WTC11 (cell line): ENCODE results near the gene SPOP. TPM values are rescaled to one million over a fixed set of nuclear protein-coding genes. Genes with fewer than 3 reads are reported as not detected.

Experiments
- ATAC-seq: fragments of 200-7000 bp; cut with Tn5 transposase; 2 replicates; pipeline ENCODE4 v1.10.0; 2021; ENCODE audit warnings: mild to moderate bottlenecking, moderate library complexity
- CTCF ChIA-PET: fragments of 300-600 bp; sonication (Branson Sonifier 250); formaldehyde crosslinking; loops from one replicate; lab custom pipeline; 2021; ENCODE audit warnings: antibody characterized with exemption; lab: Charles Lee
- POLR2A ChIA-PET: fragments of 350-600 bp; sonication (Branson Sonifier 250); formaldehyde crosslinking; loops from one replicate; lab custom pipeline; 2021; ENCODE audit warnings: antibody characterized with exemption; lab: Charles Lee
- DNase-seq: peaks from one replicate; pipeline ENCODE4 v3.0.0; 2021; ENCODE audit warnings: low spot score
- H3K27ac Mint-ChIP-seq: 2 replicates; pipeline ENCODE4 v1.8.0; 2021; ENCODE audit warnings: mixed read lengths
- H3K27me3 Mint-ChIP-seq: 2 replicates; pipeline ENCODE4 v1.8.0; 2021; ENCODE audit warnings: low read depth, mild to moderate bottlenecking, moderate library complexity, mixed read lengths
- H3K36me3 Mint-ChIP-seq: 2 replicates; pipeline ENCODE4 v1.8.0; 2021; ENCODE audit warnings: mixed read lengths
- H3K4me1 Mint-ChIP-seq: 2 replicates; pipeline ENCODE4 v1.8.0; 2022; ENCODE audit warnings: mixed read lengths
- H3K4me3 Mint-ChIP-seq: 2 replicates; pipeline ENCODE4 v1.8.0; 2021; ENCODE audit warnings: mild to moderate bottlenecking, moderate library complexity, mixed read lengths
- H3K9me3 Mint-ChIP-seq: 2 replicates; pipeline ENCODE4 v1.8.0; 2021; ENCODE audit warnings: mixed read lengths
- ATF3 ChIP-seq: sonication (generic); formaldehyde crosslinking; conservative IDR thresholded peaks from 2 replicates; pipeline ENCODE4 v1.8.1; 2022; ENCODE audit warnings: mild to moderate bottlenecking, missing genetic modification reagents
- FOXP1 ChIP-seq: sonication (generic); formaldehyde crosslinking; IDR thresholded peaks from 2 replicates; pipeline ENCODE4 v1.8.0; 2022; ENCODE audit warnings: missing genetic modification reagents, mild to moderate bottlenecking, moderate library complexity, borderline replicate concordance
- IRF2 ChIP-seq: sonication (generic); formaldehyde crosslinking; IDR thresholded peaks from 2 replicates; pipeline ENCODE4 v1.8.0; 2022; ENCODE audit warnings: low read depth, missing genetic modification reagents, borderline replicate concordance
- JUN ChIP-seq: sonication (generic); formaldehyde crosslinking; IDR thresholded peaks from 2 replicates; pipeline ENCODE4 v1.8.0; 2023; ENCODE audit warnings: mild to moderate bottlenecking, missing genetic modification reagents
- NFATC4 ChIP-seq: fragments of 250-450 bp; sonication (Bioruptor Pico); IDR thresholded peaks from 2 replicates; pipeline ENCODE4 v1.9.0; 2021; ENCODE audit warnings: mild to moderate bottlenecking
- NR1H2 ChIP-seq: sonication (generic); formaldehyde crosslinking; IDR thresholded peaks from 2 replicates; pipeline ENCODE4 v1.9.0; 2021; ENCODE audit warnings: mild to moderate bottlenecking, moderate library complexity, missing genetic modification reagents
- NR2C2 ChIP-seq: sonication (generic); formaldehyde crosslinking; IDR thresholded peaks from 2 replicates; pipeline ENCODE4 v1.8.0; 2022; ENCODE audit warnings: mild to moderate bottlenecking, missing genetic modification reagents
- OVOL2 ChIP-seq: fragments of 250-450 bp; sonication (Bioruptor Pico); IDR thresholded peaks from 2 replicates; pipeline ENCODE4 v1.9.0; 2021; ENCODE audit warnings: mild to moderate bottlenecking, borderline replicate concordance
- PRDM15 ChIP-seq: sonication (generic); formaldehyde crosslinking; IDR thresholded peaks from 2 replicates; pipeline ENCODE4 v1.8.0; 2022; ENCODE audit warnings: missing genetic modification reagents
- PRRX2 ChIP-seq: fragments of 250-450 bp; sonication (Bioruptor Pico); IDR thresholded peaks from 2 replicates; pipeline ENCODE4 v1.8.0; 2021; ENCODE audit warnings: mild to moderate bottlenecking
- RELA ChIP-seq: sonication (generic); formaldehyde crosslinking; IDR thresholded peaks from 2 replicates; pipeline ENCODE4 v1.8.1; 2022; ENCODE audit warnings: missing genetic modification reagents, mild to moderate bottlenecking, borderline replicate concordance
- TEAD1 ChIP-seq: sonication (generic); formaldehyde crosslinking; IDR thresholded peaks from 2 replicates; pipeline ENCODE4 v1.8.0; 2022; ENCODE audit warnings: mild to moderate bottlenecking, missing genetic modification reagents
- TEAD4 ChIP-seq: sonication (generic); formaldehyde crosslinking; IDR thresholded peaks from 2 replicates; pipeline ENCODE4 v1.8.0; 2022; ENCODE audit warnings: mild to moderate bottlenecking, missing genetic modification reagents
- ZNF219 ChIP-seq: sonication (generic); formaldehyde crosslinking; IDR thresholded peaks from 2 replicates; pipeline ENCODE4 v1.8.0; 2023; ENCODE audit warnings: missing genetic modification reagents, mild to moderate bottlenecking, borderline replicate concordance
- ZNF232 ChIP-seq: sonication (generic); formaldehyde crosslinking; IDR thresholded peaks from 2 replicates; pipeline ENCODE4 v1.8.0; 2022; ENCODE audit warnings: mild to moderate bottlenecking, missing genetic modification reagents
- ZNF263 ChIP-seq: sonication (generic); formaldehyde crosslinking; IDR thresholded peaks from 2 replicates; pipeline ENCODE4 v1.8.1; 2022; ENCODE audit warnings: low read depth, mild to moderate bottlenecking, moderate library complexity, missing genetic modification reagents
- ZNF396 ChIP-seq: fragments of 250-450 bp; sonication (Bioruptor Pico); IDR thresholded peaks from 2 replicates; pipeline ENCODE4 v1.8.0; 2021; ENCODE audit warnings: mild to moderate bottlenecking, moderate library complexity, borderline replicate concordance
- ZNF416 ChIP-seq: fragments of 250-450 bp; sonication (Bioruptor Pico); IDR thresholded peaks from 2 replicates; pipeline ENCODE4 v1.9.0; 2021; ENCODE audit warnings: mild to moderate bottlenecking, inconsistent platforms
- ZNF423 ChIP-seq: fragments of 250-450 bp; sonication (Bioruptor Pico); IDR thresholded peaks from 2 replicates; pipeline ENCODE4 v2.1.2; 2022; ENCODE audit warnings: mild to moderate bottlenecking, moderate library complexity
- ZNF512 ChIP-seq: sonication (generic); formaldehyde crosslinking; IDR thresholded peaks from 2 replicates; pipeline ENCODE4 v1.8.1; 2022; ENCODE audit warnings: missing genetic modification reagents, borderline replicate concordance
- total RNA-seq: library from RNA; stranded (reverse); gene quantifications from 3 replicates; pipeline ENCODE4 v1.2.3, GENCODE V29; 2021
- TF ChIP-seq, protein P1 (sequence below): sonication (generic); formaldehyde crosslinking; IDR thresholded peaks from 2 replicates; pipeline ENCODE4 v1.8.0; 2022; ENCODE audit warnings: mild to moderate bottlenecking, missing genetic modification reagents
- TF ChIP-seq, protein P2 (sequence below): sonication (generic); formaldehyde crosslinking; IDR thresholded peaks from 2 replicates; pipeline ENCODE4 v1.8.0; 2023; ENCODE audit warnings: mild to moderate bottlenecking, missing genetic modification reagents
- TF ChIP-seq, protein P3 (sequence below): sonication (generic); formaldehyde crosslinking; IDR thresholded peaks from 2 replicates; pipeline ENCODE4 v1.8.0; 2022; ENCODE audit warnings: mild to moderate bottlenecking, missing genetic modification reagents

The SPOP gene
- total RNA-seq, 1 experiment from 2014 or later: 19.2 TPM

DNA sequence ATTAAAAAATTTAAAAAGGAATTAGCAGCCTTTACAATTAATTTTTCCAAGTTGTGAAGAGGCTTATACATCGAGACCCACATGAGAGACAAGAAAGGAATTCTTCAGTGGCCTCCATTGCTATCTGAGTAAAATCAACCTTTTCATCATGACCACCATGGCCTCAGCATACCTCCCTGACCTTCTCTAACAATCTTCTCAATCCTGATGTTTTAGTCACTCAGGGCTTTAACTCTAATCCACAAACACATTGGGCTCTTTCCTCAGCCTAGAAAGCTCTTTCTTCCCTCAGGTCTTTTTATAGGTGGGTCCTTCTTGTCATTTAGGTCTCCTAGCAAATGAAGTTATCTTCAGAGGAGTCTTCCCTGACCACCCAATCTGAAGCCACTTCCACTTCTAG is 46.4 kb downstream of the SPOP start (continued):
- TF ChIP-seq ZNF512 (no peak), NR1H2 (no peak), ZNF423 (no peak), ZNF263 (no peak)
- TF ChIP-seq, protein P1, sequence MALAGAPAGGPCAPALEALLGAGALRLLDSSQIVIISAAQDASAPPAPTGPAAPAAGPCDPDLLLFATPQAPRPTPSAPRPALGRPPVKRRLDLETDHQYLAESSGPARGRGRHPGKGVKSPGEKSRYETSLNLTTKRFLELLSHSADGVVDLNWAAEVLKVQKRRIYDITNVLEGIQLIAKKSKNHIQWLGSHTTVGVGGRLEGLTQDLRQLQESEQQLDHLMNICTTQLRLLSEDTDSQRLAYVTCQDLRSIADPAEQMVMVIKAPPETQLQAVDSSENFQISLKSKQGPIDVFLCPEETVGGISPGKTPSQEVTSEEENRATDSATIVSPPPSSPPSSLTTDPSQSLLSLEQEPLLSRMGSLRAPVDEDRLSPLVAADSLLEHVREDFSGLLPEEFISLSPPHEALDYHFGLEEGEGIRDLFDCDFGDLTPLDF (CRISPR knock-in tag): no peak

DNA sequence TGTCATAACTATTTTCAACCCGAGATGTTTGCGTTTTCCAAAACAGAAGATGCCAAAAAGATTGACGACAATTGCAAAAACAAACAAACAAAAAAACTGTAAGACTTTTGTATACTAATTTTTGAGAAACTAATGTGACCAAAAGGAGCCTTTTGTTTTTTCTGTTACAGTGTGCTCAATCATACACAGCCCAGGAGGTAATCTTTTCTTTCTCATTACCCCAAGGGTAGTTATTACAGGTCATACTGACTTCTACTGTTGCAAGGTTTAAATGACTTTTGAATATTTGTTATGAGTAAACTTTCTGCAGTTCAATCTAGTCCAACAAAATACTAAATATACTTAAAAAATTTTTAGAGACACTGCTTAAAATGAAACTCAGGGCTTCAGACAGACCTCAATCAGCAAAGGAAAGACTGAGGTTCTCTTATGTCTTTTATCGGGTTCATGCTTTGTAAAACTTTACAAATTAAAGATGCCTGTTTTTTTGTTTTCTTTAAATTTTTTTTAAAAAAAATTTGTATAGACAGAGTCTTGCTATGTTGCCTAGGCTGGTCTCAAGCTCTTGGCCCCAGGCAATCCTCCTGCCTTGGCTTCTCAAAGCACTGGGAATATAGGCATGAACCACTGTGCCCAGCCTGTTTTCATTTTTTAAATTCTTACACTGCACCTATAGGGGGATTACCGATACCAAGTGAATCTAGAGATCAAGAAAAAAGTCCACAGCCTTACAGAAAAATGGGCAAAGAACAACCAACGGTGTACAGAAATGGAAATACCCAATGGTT is 47.6 kb downstream of the SPOP start:
- POLR2A ChIA-PET: no interaction called here
- no peak overlapping the region for H3K27ac Mint-ChIP-seq
- H3K27me3 Mint-ChIP-seq: no peaks in the 10 kb centered on the region
- H3K9me3 Mint-ChIP-seq: no peaks in the 10 kb centered on the region
- no peak for ATAC-seq
- CTCF ChIA-PET: no interaction called here
- no peak overlapping the region for H3K4me3 Mint-ChIP-seq
- peaks cover 24% of the 10 kb centered on the region for H3K4me1 Mint-ChIP-seq
- TF ChIP-seq PRRX2: no peak
- no peak for TF ChIP-seq ZNF423
- no peak for TF ChIP-seq TEAD1 (CRISPR knock-in tag)
- TF ChIP-seq IRF2 (CRISPR knock-in tag): no peak
- TF ChIP-seq ZNF232: no peak
- no peak for TF ChIP-seq ZNF416
- no peak for TF ChIP-seq TEAD4 (CRISPR knock-in tag)
- no peak for TF ChIP-seq ZNF396 (CRISPR knock-in tag)
- no peak for TF ChIP-seq FOXP1 (CRISPR knock-in tag)
- TF ChIP-seq, protein P2, sequence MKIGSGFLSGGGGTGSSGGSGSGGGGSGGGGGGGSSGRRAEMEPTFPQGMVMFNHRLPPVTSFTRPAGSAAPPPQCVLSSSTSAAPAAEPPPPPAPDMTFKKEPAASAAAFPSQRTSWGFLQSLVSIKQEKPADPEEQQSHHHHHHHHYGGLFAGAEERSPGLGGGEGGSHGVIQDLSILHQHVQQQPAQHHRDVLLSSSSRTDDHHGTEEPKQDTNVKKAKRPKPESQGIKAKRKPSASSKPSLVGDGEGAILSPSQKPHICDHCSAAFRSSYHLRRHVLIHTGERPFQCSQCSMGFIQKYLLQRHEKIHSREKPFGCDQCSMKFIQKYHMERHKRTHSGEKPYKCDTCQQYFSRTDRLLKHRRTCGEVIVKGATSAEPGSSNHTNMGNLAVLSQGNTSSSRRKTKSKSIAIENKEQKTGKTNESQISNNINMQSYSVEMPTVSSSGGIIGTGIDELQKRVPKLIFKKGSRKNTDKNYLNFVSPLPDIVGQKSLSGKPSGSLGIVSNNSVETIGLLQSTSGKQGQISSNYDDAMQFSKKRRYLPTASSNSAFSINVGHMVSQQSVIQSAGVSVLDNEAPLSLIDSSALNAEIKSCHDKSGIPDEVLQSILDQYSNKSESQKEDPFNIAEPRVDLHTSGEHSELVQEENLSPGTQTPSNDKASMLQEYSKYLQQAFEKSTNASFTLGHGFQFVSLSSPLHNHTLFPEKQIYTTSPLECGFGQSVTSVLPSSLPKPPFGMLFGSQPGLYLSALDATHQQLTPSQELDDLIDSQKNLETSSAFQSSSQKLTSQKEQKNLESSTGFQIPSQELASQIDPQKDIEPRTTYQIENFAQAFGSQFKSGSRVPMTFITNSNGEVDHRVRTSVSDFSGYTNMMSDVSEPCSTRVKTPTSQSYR (CRISPR knock-in tag): no peak
- no peak for TF ChIP-seq NR2C2 (CRISPR knock-in tag)
- no peak for TF ChIP-seq ZNF219 (CRISPR knock-in tag)
- TF ChIP-seq, all 79 proteins: peak for 0
- DNase-seq: no peak
- H3K36me3 Mint-ChIP-seq: no peaks in the 10 kb centered on the region

- Mint-ChIP-seq H3K4me3 (no peak overlapping the region), H3K27ac (peak overlapping the region; percentile 19)
- CTCF ChIA-PET: no interaction called here
- TF ChIP-seq NFATC4 (CRISPR knock-in tag) (no peak), TEAD1 (CRISPR knock-in tag) (no peak), RELA (CRISPR knock-in tag) (no peak), ATF3 (CRISPR knock-in tag) (no peak), NR2C2 (CRISPR knock-in tag) (no peak), PRDM15 (CRISPR knock-in tag) (no peak), OVOL2 (no peak), JUN (CRISPR knock-in tag) (no peak)
- TF ChIP-seq, protein P3, sequence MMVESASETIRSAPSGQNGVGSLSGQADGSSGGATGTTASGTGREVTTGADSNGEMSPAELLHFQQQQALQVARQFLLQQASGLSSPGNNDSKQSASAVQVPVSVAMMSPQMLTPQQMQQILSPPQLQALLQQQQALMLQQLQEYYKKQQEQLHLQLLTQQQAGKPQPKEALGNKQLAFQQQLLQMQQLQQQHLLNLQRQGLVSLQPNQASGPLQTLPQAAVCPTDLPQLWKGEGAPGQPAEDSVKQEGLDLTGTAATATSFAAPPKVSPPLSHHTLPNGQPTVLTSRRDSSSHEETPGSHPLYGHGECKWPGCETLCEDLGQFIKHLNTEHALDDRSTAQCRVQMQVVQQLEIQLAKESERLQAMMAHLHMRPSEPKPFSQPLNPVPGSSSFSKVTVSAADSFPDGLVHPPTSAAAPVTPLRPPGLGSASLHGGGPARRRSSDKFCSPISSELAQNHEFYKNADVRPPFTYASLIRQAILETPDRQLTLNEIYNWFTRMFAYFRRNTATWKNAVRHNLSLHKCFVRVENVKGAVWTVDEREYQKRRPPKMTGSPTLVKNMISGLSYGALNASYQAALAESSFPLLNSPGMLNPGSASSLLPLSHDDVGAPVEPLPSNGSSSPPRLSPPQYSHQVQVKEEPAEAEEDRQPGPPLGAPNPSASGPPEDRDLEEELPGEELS (CRISPR knock-in tag): no peak
Measured at GRCh38 chr17:49629447-49629846, 48.5 kb downstream of the SPOP start.

More at GRCh38 chr17:49629447-49629846, 48.5 kb downstream of the SPOP start:
- POLR2A ChIA-PET: no interaction called here
- Mint-ChIP-seq H3K27me3 (no peaks in the 10 kb centered on the region), H3K36me3 (no peaks in the 10 kb centered on the region), H3K4me1 (peaks cover 15% of the 10 kb centered on the region), H3K9me3 (no peaks in the 10 kb centered on the region)
- DNase-seq (no peak), ATAC-seq (no peak)
